Natural killer cell (primary cell): ENCODE measurements around the gene PIEZO1. TPM values are rescaled to one million over a fixed set of nuclear protein-coding genes. Genes with fewer than 3 reads are reported as not detected.

Source experiments
- ATAC-seq, 3 donors: fragments of 150-1000 bp in 2 of 3; fragments of 200-7000 bp in 1 of 3; cut with Tn5 transposase; 1 replicate in 1 of 3; 2 replicates in 2 of 3; pipeline ENCODE4 v1.10.0; 2021; ENCODE audit warnings: mild to moderate bottlenecking in 2 of 3, moderate library complexity in 2 of 3
- DNase-seq, 2 donors: peaks; one replicate each; pipeline versions ENCODE4 v3.0.0 to v3.0.0-alpha.2; 2013 to 2021; ENCODE audit warnings: mixed read lengths in 1 of 2
- H3K27ac ChIP-seq: one replicate; pipeline ENCODE4 v1.5.1; 2013; ENCODE audit warnings: mild to moderate bottlenecking, low read length
- H3K27me3 ChIP-seq: one replicate; pipeline ENCODE4 v1.6.1; 2013; ENCODE audit warnings: low read length; ENCODE audit not compliant: control insufficient read depth, insufficient read depth
- H3K36me3 ChIP-seq: one replicate; pipeline ENCODE4 v1.6.1; 2013; ENCODE audit warnings: low read length; ENCODE audit not compliant: control insufficient read depth, insufficient read depth
- H3K4me1 ChIP-seq: one replicate; pipeline ENCODE4 v1.6.1; 2013; ENCODE audit warnings: low read length; ENCODE audit not compliant: control insufficient read depth, insufficient read depth
- H3K4me3 ChIP-seq: one replicate; pipeline ENCODE4 v1.5.1; 2013; ENCODE audit warnings: low read length
- H3K9me3 ChIP-seq: one replicate; pipeline ENCODE4 v1.6.1; 2013; ENCODE audit warnings: low read length; ENCODE audit not compliant: control insufficient read depth, insufficient read depth
- H3K27ac Mint-ChIP-seq, 2 donors: one replicate each; pipeline ENCODE4 v1.8.0; 2022; ENCODE audit warnings: mild to moderate bottlenecking in 2 of 2, mixed read lengths in 2 of 2, moderate library complexity in 1 of 2
- H3K27me3 Mint-ChIP-seq, 2 donors: one replicate each; pipeline ENCODE4 v1.8.0; 2022; ENCODE audit warnings: low read depth in 2 of 2, mixed read lengths in 2 of 2
- H3K36me3 Mint-ChIP-seq: one replicate; pipeline ENCODE4 v1.8.0; 2022; ENCODE audit warnings: mixed read lengths
- H3K4me1 Mint-ChIP-seq, 2 donors: one replicate each; pipeline ENCODE4 v1.8.0; 2022; ENCODE audit warnings: mixed read lengths in 2 of 2
- H3K4me3 Mint-ChIP-seq: one replicate; pipeline ENCODE4 v1.8.0; 2022; ENCODE audit warnings: mild to moderate bottlenecking, moderate library complexity, mixed read lengths
- H3K9me3 Mint-ChIP-seq, 2 donors: one replicate each; pipeline ENCODE4 v1.8.0; 2022; ENCODE audit warnings: mixed read lengths in 2 of 2
- WGBS: methylation state at CpG from one replicate; pipeline ENCODE4 v1.1.7; 2013; ENCODE audit warnings: missing lambda C conversion rate; ENCODE audit not compliant: insufficient coverage; 5-methylcytosine and 5-hydroxymethylcytosine counted together
- intact Hi-C: fragments of 100-400 bp; cut with micrococcal nuclease; formaldehyde crosslinking; loops from one replicate; pipeline ENCODE4 v1.14.2; 2022
- total RNA-seq, 4 donors: library from RNA; stranded (reverse); fragments of 120-200 nt in 1 of 4; gene quantifications; one replicate each; pipeline versions ENCODE4 v1.2.3 to v1.2.4, GENCODE V29; 2013 to 2022
- TF ChIP-seq, protein P1 (sequence below): fragments of 200-600 bp; IDR thresholded peaks from one replicate; pipeline ENCODE4 v1.8.0; 2022; ENCODE audit warnings: antibody characterized with exemption

Gene PIEZO1, protein sequence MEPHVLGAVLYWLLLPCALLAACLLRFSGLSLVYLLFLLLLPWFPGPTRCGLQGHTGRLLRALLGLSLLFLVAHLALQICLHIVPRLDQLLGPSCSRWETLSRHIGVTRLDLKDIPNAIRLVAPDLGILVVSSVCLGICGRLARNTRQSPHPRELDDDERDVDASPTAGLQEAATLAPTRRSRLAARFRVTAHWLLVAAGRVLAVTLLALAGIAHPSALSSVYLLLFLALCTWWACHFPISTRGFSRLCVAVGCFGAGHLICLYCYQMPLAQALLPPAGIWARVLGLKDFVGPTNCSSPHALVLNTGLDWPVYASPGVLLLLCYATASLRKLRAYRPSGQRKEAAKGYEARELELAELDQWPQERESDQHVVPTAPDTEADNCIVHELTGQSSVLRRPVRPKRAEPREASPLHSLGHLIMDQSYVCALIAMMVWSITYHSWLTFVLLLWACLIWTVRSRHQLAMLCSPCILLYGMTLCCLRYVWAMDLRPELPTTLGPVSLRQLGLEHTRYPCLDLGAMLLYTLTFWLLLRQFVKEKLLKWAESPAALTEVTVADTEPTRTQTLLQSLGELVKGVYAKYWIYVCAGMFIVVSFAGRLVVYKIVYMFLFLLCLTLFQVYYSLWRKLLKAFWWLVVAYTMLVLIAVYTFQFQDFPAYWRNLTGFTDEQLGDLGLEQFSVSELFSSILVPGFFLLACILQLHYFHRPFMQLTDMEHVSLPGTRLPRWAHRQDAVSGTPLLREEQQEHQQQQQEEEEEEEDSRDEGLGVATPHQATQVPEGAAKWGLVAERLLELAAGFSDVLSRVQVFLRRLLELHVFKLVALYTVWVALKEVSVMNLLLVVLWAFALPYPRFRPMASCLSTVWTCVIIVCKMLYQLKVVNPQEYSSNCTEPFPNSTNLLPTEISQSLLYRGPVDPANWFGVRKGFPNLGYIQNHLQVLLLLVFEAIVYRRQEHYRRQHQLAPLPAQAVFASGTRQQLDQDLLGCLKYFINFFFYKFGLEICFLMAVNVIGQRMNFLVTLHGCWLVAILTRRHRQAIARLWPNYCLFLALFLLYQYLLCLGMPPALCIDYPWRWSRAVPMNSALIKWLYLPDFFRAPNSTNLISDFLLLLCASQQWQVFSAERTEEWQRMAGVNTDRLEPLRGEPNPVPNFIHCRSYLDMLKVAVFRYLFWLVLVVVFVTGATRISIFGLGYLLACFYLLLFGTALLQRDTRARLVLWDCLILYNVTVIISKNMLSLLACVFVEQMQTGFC (N-terminal part only)
- total RNA-seq, result 100 to 1,000 TPM; 172 to 197 (median 183) TPM
- total RNA-seq (2013), result 74.8 TPM

DNA sequence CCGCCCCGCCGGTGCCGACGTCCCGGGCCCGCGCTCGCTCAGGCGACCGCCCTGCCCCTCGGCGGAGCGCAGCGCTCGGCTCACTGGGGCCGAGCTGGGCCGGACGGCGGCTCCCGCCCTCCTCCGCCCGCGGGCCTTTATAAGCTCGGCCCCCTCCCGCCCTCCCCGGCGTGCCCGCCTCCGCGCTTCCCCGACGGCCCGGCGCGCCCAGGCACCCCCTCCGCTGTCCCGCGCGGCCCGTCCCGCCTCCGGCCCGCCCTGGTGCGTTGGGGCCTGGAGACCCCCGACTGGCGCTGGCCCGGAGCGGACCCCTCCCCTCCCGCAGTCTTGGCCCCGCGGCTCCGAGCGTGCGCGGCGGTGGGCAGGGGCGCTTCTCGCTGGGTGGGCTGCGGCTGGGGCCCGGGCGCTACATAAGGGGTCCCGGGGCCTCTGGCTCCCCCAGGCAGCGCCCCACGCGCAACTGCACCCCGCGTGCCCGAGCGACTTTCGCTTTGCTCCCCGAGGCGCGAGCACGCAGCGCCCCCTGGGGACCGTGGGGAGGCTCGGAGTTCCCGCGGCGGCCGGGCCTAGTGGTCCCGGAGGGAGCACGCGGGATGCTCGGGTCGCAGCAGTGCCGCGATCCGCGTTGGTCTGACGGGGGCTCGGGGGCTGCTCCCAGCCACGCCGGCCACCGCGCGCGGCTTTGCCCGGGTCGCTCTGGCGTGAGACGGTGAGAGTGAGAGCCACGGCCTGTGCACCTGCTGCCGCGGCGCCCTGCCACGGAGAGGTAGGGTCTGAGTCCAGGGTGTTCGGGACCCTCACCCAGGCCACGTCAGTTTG is at the start of gene PIEZO1:
Gene PIEZO1, minus strand, starts transcription at position 115 of the 819 bp plus-strand sequence. CDS start 256 bp downstream, outside the sequence.
- H3K4me1 Mint-ChIP-seq, result peaks cover 44 to 50% of the 10 kb centered on the region in 2 donors
- Histone ChIP-seq H3K4me3 (peak within 1 kb of the TSS; percentile 53), H3K27ac (peak within 1 kb of the TSS; percentile 78), H3K27me3 (no peaks in the 10 kb centered on the region), H3K9me3 (no peaks in the 10 kb centered on the region), H3K4me1 (peaks cover 61% of the 10 kb centered on the region), H3K36me3 (no peaks in the 10 kb centered on the region)
- TF ChIP-seq, protein P1, sequence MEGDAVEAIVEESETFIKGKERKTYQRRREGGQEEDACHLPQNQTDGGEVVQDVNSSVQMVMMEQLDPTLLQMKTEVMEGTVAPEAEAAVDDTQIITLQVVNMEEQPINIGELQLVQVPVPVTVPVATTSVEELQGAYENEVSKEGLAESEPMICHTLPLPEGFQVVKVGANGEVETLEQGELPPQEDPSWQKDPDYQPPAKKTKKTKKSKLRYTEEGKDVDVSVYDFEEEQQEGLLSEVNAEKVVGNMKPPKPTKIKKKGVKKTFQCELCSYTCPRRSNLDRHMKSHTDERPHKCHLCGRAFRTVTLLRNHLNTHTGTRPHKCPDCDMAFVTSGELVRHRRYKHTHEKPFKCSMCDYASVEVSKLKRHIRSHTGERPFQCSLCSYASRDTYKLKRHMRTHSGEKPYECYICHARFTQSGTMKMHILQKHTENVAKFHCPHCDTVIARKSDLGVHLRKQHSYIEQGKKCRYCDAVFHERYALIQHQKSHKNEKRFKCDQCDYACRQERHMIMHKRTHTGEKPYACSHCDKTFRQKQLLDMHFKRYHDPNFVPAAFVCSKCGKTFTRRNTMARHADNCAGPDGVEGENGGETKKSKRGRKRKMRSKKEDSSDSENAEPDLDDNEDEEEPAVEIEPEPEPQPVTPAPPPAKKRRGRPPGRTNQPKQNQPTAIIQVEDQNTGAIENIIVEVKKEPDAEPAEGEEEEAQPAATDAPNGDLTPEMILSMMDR, result peak; percentile 97
- peak within 1 kb of the TSS; percentile 86 for H3K4me3 Mint-ChIP-seq
- intact Hi-C loops, result loop anchor here (1.0 to 10.0 kb wide), 3 partner anchors 15 to 331 kb away; partner anchors contain the start of gene ZFPM1
- 3% methylated on average over 110 of the region's 110 CpGs for WGBS
- no peaks in the 10 kb centered on the region for H3K9me3 Mint-ChIP-seq
- peak within 1 kb of the TSS; percentile 82 to 91 for H3K27ac Mint-ChIP-seq
- H3K27me3 Mint-ChIP-seq, result no peaks in the 10 kb centered on the region
- H3K36me3 Mint-ChIP-seq, result no peaks in the 10 kb centered on the region
- ATAC-seq (peak; percentile 60 to 83 (median 75)), DNase-seq (peak; percentile 85 to 94)

DNA sequence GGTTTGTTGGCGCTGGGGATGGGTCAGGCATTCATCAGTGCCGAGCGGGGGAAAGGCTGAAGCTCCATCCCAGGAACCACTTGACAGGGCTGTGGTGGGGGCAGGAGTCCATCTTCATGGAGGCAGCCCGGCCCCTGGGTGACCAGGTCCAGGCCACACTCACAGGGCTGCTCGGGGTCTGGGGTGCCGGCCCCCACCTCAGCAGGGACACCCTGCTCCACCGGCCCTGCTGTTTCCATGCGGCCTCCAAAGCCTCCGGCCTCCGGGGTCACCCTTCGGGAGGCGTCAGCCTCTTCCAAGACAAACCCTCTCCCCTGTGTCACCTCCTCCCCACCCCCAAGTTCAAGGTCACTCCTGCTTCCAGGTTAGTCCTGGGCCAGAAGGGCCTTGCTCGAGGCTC is 49.6 kb upstream of the PIEZO1 start:
- H3K4me3 ChIP-seq, result no peak overlapping the region
- DNase-seq (no peak), ATAC-seq (no peak)
- intact Hi-C loops, result no loop called here
- H3K9me3 ChIP-seq, result no peaks in the 10 kb centered on the region
- Mint-ChIP-seq H3K4me1 (no peaks in the 10 kb centered on the region), H3K27me3 (no peaks in the 10 kb centered on the region), H3K9me3 (no peaks in the 10 kb centered on the region), H3K27ac (no peak overlapping the region), H3K4me3 (no peak overlapping the region), H3K36me3 (no peaks in the 10 kb centered on the region)
- TF ChIP-seq, protein P1, result no peak
- H3K4me1 ChIP-seq, result no peaks in the 10 kb centered on the region
- peaks cover 11% of the 10 kb centered on the region for H3K36me3 ChIP-seq
- WGBS, result 92% methylated on average over 13 of the region's 13 CpGs
- no peaks in the 10 kb centered on the region for H3K27me3 ChIP-seq
- H3K27ac ChIP-seq, result no peak overlapping the region

DNA sequence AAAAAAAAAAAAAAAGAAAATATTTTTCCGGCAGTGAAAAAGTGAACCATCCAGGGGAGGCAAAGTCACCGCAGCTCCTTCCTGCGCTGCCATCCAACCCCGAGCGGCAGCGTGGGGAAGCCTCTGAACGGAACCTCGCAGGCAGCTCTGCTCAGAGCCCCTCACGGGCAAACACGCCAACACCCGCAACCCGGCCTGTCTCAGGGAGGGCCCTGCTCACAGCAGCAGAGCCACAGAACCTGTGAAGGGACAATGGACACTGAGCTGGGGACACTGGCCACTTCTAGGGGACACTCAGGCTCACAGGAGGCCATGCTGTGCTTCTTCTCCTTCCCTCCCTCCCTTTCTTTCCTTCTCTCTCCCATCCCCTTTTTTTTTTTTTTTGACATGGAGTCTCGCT is 48.1 kb upstream of the PIEZO1 start:
- WGBS, result 97% methylated on average over 13 of the region's 13 CpGs
- Mint-ChIP-seq H3K4me1 (no peaks in the 10 kb centered on the region), H3K36me3 (no peaks in the 10 kb centered on the region), H3K27ac (no peak overlapping the region), H3K27me3 (no peaks in the 10 kb centered on the region), H3K4me3 (no peak overlapping the region), H3K9me3 (no peaks in the 10 kb centered on the region)
- ATAC-seq (no peak), DNase-seq (no peak)
- Histone ChIP-seq H3K27me3 (no peaks in the 10 kb centered on the region), H3K27ac (no peak overlapping the region), H3K4me1 (no peaks in the 10 kb centered on the region), H3K36me3 (peaks cover 6% of the 10 kb centered on the region), H3K9me3 (no peaks in the 10 kb centered on the region), H3K4me3 (no peak overlapping the region)
- intact Hi-C loops, result no loop called here
- TF ChIP-seq, protein P1, result no peak
